HG03520 (cell line): Measurements from ENCODE around the gene CC2D1B.

Experiments
- ATAC-seq: cut with Tn5 transposase; IDR thresholded peaks from one replicate; pipeline ENCODE4 v1.9.1; 2021; ENCODE audit warnings: mild to moderate bottlenecking, moderate library complexity; ENCODE audit not compliant: unreplicated experiment

The CC2D1B gene

DNA sequence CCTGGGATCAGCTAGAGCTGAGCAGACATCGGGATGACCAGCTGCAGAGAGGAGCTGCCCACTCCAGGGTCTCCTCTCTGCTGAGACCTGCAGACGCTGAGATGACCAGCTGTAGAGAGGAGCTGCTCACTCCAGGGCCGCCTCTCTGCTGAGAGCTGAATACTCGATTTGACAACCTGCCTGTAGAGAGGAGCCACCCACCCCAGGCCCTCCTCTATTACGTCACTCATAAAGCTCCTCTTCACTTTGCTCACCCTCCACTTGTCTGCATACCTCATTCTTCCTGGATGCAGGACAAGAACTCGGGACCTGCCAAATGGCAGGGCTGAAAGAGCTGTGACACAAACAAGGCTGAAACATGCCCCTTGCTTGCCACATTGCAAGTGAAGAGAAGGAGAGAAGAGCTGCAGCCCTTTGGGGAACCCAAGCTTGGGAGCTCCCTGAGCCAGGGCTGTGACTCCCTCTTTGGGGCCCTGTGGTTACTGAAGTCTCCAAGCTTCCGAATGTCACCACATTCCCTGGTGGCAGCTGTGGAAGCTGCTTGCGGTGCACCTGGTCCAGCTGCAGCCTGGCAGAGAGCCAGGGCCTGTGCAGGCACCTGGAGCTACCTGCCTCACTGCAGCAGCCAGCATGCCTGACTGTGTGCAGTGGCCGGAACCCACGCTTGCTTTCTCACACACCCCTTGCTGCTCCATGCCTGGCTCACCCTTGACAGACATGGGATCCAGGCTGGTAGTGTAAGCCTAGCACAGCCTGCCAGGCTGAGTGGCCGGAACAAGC, 59.6 kb downstream of the CC2D1B start:
- no peak for ATAC-seq

DNA sequence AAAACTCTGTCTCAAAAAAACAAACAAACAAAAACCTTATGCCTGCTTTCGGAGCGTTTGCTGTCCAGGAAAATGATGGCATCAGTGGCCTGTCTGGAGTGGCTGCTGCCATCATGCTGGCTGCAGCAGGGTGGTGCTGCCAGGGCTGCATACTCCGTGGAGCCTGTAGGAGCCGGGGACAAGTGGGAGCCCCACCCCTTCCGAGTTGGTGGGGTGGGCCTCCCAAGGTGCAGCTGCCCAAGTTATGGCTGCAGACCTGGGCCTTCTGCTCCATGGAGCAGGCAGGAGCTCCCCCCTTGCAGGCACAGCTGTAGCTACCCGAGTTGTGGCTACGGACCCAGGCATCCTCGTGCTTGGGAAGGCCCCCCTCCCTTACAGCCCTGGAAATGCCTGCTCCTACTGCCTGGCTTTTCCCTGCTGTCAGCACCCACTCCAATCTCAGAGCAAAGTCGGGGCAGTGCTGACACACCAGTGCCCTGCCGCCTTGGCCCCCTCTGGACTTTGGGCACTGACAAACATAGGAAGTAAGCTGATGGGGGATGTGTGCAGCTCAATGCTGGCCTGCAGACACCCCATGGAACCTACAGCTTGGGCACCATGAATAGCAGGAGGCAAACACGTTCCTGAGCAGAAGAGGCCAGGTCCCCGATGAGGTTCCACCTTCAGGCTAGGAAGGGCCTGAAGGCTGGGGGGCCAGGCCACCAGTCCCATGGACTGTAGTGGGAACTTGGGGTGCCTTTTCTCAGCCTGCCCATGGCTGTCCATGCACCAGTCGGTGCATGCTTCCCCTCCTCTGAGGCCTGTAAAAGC, 60.4 kb downstream of the CC2D1B start:
- ATAC-seq = no peak
